Stimulated activated CD4-positive, alpha-beta T cell treated with anti-CD3 and anti-CD28 coated beads, Interleukin-1b, Interleukin-23, amount 100 ng/mL, for 4 hours (primary cell): ENCODE data around the gene RABGAP1L.
"Not testable (repeated sequence)": the region's sequence is repeated elsewhere in the genome, so short reads cannot be mapped to it uniquely, and the experiment has no call there.

Experiments used
- DNase-seq, 2 donors: peaks; one replicate each; pipeline ENCODE4 v3.0.0-alpha.2; 2020; ENCODE audit warnings: low read depth in 2 of 2

Gene RABGAP1L

DNA sequence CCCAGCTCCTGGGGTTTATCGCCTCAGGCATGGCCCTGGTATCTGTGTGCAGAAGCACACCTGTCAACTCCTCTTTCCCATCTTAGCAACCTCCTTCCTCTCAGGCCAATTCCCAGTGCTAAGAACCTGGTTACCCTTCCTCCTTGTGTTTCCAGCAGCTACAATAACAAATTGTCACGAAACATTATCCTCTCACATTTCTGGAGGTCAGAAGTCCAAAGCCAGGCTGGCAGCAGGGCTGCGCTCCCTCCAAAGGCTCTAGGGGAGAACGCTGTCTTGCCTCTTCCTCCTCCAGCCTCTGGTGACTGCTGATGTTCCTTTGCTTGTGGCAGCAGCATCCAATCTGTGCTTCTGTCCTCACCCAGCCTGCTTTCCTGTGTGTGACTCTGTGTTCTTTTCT, 874.6 kb downstream of the RABGAP1L start:
- DNase-seq, result no peak

- no peak for DNase-seq
Measured at GRCh38 chr1:175034775-175035174, 875.5 kb downstream of the RABGAP1L start.

- DNase-seq, result no peak
Measured at GRCh38 chr1:175035865-175036264, 876.5 kb downstream of the RABGAP1L start.

- no peak for DNase-seq
Measured at GRCh38 chr1:175036476-175036875, 877.2 kb downstream of the RABGAP1L start.

DNA sequence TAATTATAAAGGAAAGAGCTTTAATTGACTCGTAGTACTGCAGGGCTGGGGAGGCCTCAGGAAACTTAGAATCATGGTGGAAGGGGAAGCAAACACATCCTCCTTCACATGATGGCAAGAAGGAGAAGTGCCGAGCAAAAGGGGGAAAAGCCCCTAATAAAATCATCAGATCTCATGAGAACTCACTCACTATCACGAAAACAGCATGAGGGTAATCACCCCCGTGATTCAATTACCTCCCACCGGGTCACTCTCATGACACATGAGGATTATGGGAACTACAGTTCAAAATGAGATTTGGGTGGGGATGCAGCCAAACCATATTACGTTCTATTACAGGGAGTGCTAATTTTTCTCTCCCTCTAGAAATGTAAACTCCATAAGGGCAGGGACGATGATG, 878.1 kb downstream of the RABGAP1L start:
- DNase-seq, result no peak

- no peak for DNase-seq
Measured at GRCh38 chr1:175040324-175040879, 881.1 kb downstream of the RABGAP1L start.

- no peak for DNase-seq
Measured at GRCh38 chr1:175042650-175043049, 883.3 kb downstream of the RABGAP1L start.

- no peak for DNase-seq
Measured at GRCh38 chr1:175043824-175044223, 884.5 kb downstream of the RABGAP1L start.

DNA sequence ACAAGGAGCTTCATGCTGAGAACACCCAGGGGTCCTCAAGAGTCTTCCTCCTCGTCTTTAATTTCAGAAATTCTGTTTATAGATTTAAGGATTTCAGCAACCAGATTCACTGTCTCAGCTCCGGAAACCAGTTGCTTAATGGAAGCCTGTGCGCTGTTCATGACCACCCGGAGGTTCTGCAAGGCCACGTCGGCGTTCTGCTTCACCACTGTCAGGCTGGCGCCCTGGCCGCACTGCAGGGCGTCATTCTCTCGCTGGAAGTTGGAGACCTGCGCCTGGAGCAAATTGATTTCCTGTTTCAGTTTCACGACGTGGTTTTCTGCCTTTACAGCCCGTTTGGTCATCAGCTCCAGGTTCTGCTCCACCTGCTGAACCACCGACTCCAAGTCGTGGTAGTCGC, 885.3 kb downstream of the RABGAP1L start:
- not testable (repeated sequence) for DNase-seq
